Sigmoid colon (tissue), 7 donors: ENCODE measurements around the gene SORBS1. TPM values are rescaled to one million over a fixed set of nuclear protein-coding genes. Genes with fewer than 3 reads are reported as not detected.

ENCODE experiments used
- DNase-seq: peaks from one replicate; pipeline ENCODE4 v3.0.0-alpha.2; 2019
- H3K27ac ChIP-seq, 4 donors: fragments of 200-600 bp; sonication (generic); one replicate each; pipeline ENCODE4 v1.5.1; 2016 to 2019; ENCODE audit warnings: mild to moderate bottlenecking in 1 of 4
- H3K27me3 ChIP-seq, 3 donors: fragments of 200-600 bp; sonication (generic); one replicate each; pipeline ENCODE4 v1.5.1; 2019; ENCODE audit warnings: mild to moderate bottlenecking in 1 of 3
- H3K36me3 ChIP-seq, 4 donors: fragments of 200-600 bp; sonication (generic); one replicate each; pipeline ENCODE4 v1.5.1; 2016 to 2019
- H3K4me1 ChIP-seq, 4 donors: fragments of 200-600 bp; sonication (generic); one replicate each; pipeline ENCODE4 v1.5.1; 2017 to 2019
- H3K4me3 ChIP-seq, 4 donors: fragments of 200-600 bp; sonication (generic); one replicate each; pipeline ENCODE4 v1.5.1; 2017 to 2019; ENCODE audit warnings: mild to moderate bottlenecking in 2 of 4, moderate library complexity in 1 of 4
- H3K9me3 ChIP-seq, 4 donors: fragments of 200-600 bp in 3 of 4; sonication (generic) in 3 of 4; one replicate each; pipeline versions ENCODE4 v1.5.1 to v1.6.1; 2013 to 2019
- CTCF ChIP-seq, 4 experiments: fragments of 450-650 bp in 3 of 4; fragments of 200-600 bp in 1 of 4; IDR thresholded peaks; one replicate each; pipeline ENCODE4 v1.5.1; 2016 to 2019; ENCODE audit warnings: antibody characterized with exemption in 4 of 4, mild to moderate bottlenecking in 3 of 4, moderate library complexity in 2 of 4
- EP300 ChIP-seq, 4 donors: sonication (generic); formaldehyde crosslinking; IDR thresholded peaks; one replicate each; pipeline ENCODE4 v1.6.1; 2017; ENCODE audit warnings: antibody characterized with exemption in 4 of 4
- POLR2A ChIP-seq, 2 donors: fragments of 450-650 bp; IDR thresholded peaks; one replicate each; pipeline ENCODE4 v1.6.1; 2016; ENCODE audit warnings: antibody characterized with exemption in 2 of 2, mild to moderate bottlenecking in 2 of 2, moderate library complexity in 2 of 2
- POLR2AphosphoS5 ChIP-seq, 4 donors: sonication (generic); formaldehyde crosslinking; IDR thresholded peaks; one replicate each; pipeline ENCODE4 v1.6.1; 2017; ENCODE audit warnings: antibody characterized with exemption in 4 of 4
- WGBS, 2 donors: extraction: QIAGEN DNeasy Blood & Tissue Kit; methylation state at CpG; one replicate each; pipeline ENCODE4 v1.1.7; 2013; 5-methylcytosine and 5-hydroxymethylcytosine counted together
- intact Hi-C: fragments of 100-400 bp; cut with DNase I; formaldehyde crosslinking; loops from one replicate; pipeline ENCODE4 v1.15.1; 2023
- polyA plus RNA-seq, 3 donors: library from polyadenylated mRNA; stranded (reverse); fragments of 200-250 nt; gene quantifications; one replicate each; pipeline ENCODE4 v1.2.3, GENCODE V29; 2013
- total RNA-seq, 4 donors: library from RNA; depleted of rRNA; stranded (reverse); fragments of >200 nt; gene quantifications; one replicate each; pipeline ENCODE4 v1.1.0, GENCODE V29; 2016
- donor health status: healthy with polysubstance abuse.
- donor health status: Bipolar disorder and iron deficiency.
- donor health status: healthy.

The SORBS1 gene
- total and polyA plus RNA-seq, 7 donors, result 8.1 to 1,403 (median 664) TPM

- H3K27ac ChIP-seq, result peak overlapping the region; percentile 84 to 98 (median 90)
- H3K4me3 ChIP-seq, result no peak overlapping the region
- H3K27me3 ChIP-seq, result no peaks in the 10 kb centered on the region
- H3K4me1 ChIP-seq, result peaks cover 0 to 100% (median 99%) of the 10 kb centered on the region in 4 donors
- H3K36me3 ChIP-seq, result peaks cover 0 to 37% (median 12%) of the 10 kb centered on the region in 4 donors
- no peak for TF ChIP-seq POLR2A (IDR thresholded peaks at IDR 0.05)
- no peak for TF ChIP-seq CTCF (IDR thresholded peaks at IDR 0.05)
- TF ChIP-seq EP300 (IDR thresholded peaks at IDR 0.05), result no peak
- no peak for TF ChIP-seq POLR2AphosphoS5 (IDR thresholded peaks at IDR 0.05)
- intact Hi-C loops, result no loop called here
- no peaks in the 10 kb centered on the region for H3K9me3 ChIP-seq
- no peak for DNase-seq
- 87 to 91% methylated on average over 2 of the region's 2 CpGs for WGBS, 2 donors
Observed at GRCh38 chr10:95441547-95441923, 119.6 kb downstream of the SORBS1 start.

- Histone ChIP-seq H3K4me3 (no peak overlapping the region), H3K27me3 (no peaks in the 10 kb centered on the region), H3K27ac (peak overlapping the region; percentile 84 to 98 (median 90)), H3K36me3 (peaks cover 3 to 43% (median 14%) of the 10 kb centered on the region in 4 donors), H3K9me3 (no peaks in the 10 kb centered on the region), H3K4me1 (peaks cover 0 to 100% (median 99%) of the 10 kb centered on the region in 4 donors)
- DNase-seq, result no peak
- 62 to 77% methylated on average over 7 of the region's 7 CpGs for WGBS, 2 donors
- TF ChIP-seq POLR2AphosphoS5 (IDR thresholded peaks at IDR 0.05), result no peak
- intact Hi-C loops, result no loop called here
Observed at GRCh38 chr10:95440756-95441546, 120.2 kb downstream of the SORBS1 start.

DNA sequence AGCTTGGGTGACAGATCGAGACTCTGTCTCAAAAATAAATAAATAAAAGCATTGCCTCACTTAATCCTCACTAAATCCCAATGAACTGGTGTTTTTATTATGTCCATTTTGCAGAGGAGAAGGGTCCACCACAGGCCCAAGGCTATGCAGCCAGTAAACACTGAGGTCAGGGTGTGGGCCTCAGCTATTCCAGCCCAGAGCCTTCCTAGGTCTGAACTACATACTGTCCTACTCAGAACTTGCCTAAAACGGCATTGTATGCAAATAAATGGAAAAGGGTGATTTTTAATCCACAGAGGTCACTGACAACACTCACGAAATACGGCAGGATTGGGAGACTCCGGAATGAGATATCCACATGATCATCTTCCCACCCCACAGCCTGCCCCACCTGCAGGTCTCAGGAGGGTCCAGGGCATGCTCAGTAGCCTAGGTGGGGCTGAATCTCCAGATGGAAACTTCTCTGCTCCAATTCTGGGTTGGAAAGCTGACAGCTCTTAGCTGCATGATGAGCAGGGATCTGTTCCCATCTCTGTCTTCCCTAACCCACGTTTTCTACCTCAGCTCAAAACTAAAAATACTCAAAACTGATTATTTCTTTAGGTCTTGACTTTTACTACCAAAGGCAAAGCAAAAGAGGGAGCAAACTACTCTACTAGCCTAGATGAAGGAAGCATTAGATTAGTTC lies 121.0 kb downstream of the SORBS1 start:
- H3K36me3 ChIP-seq, result peaks cover 6 to 50% (median 16%) of the 10 kb centered on the region in 4 donors

GRCh38 chr10:95438781-95439180 lies 122.4 kb downstream of the SORBS1 start:
- Histone ChIP-seq H3K27me3 (no peaks in the 10 kb centered on the region), H3K36me3 (peaks cover 6 to 62% (median 21%) of the 10 kb centered on the region in 4 donors), H3K4me3 (no peak overlapping the region), H3K4me1 (peaks cover 0 to 100% (median 99%) of the 10 kb centered on the region in 4 donors), H3K27ac (peak overlapping the region; percentile 84 to 98 (median 90)), H3K9me3 (no peaks in the 10 kb centered on the region)
- TF ChIP-seq POLR2A (IDR thresholded peaks at IDR 0.05) (no peak), POLR2AphosphoS5 (IDR thresholded peaks at IDR 0.05) (no peak), CTCF (IDR thresholded peaks at IDR 0.05) (no peak), EP300 (IDR thresholded peaks at IDR 0.05) (no peak)
- intact Hi-C loops, result no loop called here
- no peak for DNase-seq
- 91% methylated on average over 2 of the region's 2 CpGs for WGBS, 2 donors

More for the DNA sequence above, 121.0 kb downstream of the SORBS1 start:
- TF ChIP-seq EP300 (IDR thresholded peaks at IDR 0.05), result no peak
- TF ChIP-seq POLR2AphosphoS5 (IDR thresholded peaks at IDR 0.05), result no peak
- TF ChIP-seq CTCF (IDR thresholded peaks at IDR 0.05), result no peak
- TF ChIP-seq POLR2A (IDR thresholded peaks at IDR 0.05), result no peak
- no peaks in the 10 kb centered on the region for H3K27me3 ChIP-seq
- peaks cover 0 to 100% (median 99%) of the 10 kb centered on the region in 4 donors for H3K4me1 ChIP-seq
- intact Hi-C loops, result no loop called here
- H3K9me3 ChIP-seq, result no peaks in the 10 kb centered on the region
- WGBS, 2 donors, result 73 to 82% methylated on average over 6 of the region's 6 CpGs
- peak overlapping the region; percentile 84 to 98 (median 90) for H3K27ac ChIP-seq
- DNase-seq, result no peak
- H3K4me3 ChIP-seq, result no peak overlapping the region

DNA sequence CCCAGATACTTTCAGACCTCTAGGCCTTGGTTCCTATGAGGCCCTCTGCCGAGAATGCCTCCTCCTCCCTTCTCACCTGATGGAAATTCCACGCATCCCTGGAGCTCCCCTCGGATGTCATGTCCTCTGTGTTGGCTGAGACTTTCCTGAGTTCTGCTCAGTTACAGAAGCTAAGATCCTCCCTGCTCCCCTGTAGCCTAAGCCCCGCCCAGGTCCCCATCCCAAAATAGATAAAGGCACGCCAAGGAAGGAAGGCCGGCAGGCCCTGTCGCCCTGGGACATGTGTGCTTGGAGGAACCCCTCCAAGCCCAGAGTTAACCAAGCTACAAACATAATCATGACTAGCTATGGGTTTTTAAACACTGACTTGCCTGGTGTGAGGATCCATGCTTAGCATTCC lies 123.5 kb downstream of the SORBS1 start:
- no peak for DNase-seq
- TF ChIP-seq CTCF (IDR thresholded peaks at IDR 0.05) (no peak), POLR2AphosphoS5 (IDR thresholded peaks at IDR 0.05) (peak in 1 of 4 donors; percentile 6)
- peaks cover 6 to 72% (median 21%) of the 10 kb centered on the region in 4 donors for H3K36me3 ChIP-seq
- peaks cover 0 to 100% (median 99%) of the 10 kb centered on the region in 4 donors for H3K4me1 ChIP-seq
- no peak overlapping the region for H3K4me3 ChIP-seq
- no peaks in the 10 kb centered on the region for H3K9me3 ChIP-seq
- 87 to 94% methylated on average over 7 of the region's 7 CpGs for WGBS, 2 donors
- H3K27me3 ChIP-seq, result no peaks in the 10 kb centered on the region
- intact Hi-C loops, result no loop called here
- peak overlapping the region; percentile 84 to 98 (median 90) for H3K27ac ChIP-seq
